GM18499 (cell line): Measurements from ENCODE around the gene RAB31.
A peak's percentile ranks its signal among the peaks of the same experiment; 100 is the strongest.

Experiments used
- ATAC-seq: cut with Tn5 transposase; IDR thresholded peaks from one replicate; pipeline ENCODE4 v1.9.1; 2021; ENCODE audit warnings: moderate number of reproducible peaks; ENCODE audit not compliant: insufficient read depth, unreplicated experiment

The RAB31 gene

DNA sequence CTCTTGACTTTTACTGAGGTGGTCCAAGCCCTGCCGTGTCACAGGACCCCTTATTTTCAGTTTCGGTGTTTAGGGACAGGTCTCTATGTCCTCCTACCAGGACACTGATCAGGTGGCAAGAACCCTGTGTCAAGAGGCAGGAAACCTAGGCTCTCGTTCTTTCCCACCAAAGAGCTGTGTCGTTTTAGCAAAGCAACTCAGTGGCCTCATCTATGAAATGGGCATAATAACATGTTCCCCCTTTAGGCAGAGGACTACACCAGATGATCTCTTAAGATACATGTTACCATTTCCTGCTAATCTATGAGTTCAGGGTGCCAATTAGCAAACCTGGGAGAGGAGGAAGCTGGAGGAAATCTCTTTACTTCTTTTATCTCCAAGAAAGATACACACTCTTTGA, 1.9 kb downstream of the RAB31 start:
- no peak for ATAC-seq

DNA sequence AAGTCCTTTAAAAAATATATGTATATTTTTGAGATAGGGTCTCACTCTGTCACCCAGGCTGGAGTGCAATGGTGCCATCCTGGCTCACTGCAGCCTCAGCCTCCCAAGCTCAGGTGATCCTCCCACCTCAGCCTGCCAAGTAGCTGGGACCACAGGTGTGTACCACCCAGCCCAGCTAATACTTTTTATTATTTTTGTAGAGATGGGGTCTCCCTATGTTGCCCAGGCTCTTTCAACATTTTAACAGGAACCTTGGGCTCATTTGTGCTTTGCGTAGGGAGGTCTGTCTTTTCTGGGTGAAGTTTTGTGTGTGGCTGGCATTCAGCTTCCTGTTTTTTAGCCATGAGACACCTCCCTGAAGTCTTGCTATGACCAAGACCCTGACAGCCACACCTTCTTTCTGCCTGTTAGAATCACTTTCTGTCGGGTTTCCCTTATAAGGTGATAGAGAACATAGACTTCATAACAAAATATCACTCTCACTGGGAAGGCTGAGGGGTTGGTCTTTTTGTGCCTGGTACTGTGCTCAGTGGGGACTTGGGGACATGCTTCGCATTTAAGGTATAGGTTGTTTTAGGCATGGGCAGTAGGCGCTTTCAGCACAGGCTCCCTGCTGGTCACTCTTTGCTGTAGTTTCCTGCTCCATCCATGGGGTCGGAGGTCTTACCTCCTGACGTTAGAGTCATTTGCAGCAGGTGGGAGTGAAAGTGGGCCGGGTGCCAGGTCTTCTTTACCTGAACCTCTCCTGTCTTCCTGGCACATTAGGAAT, 3.4 kb downstream of the RAB31 start:
- peak; percentile 50 for ATAC-seq

DNA sequence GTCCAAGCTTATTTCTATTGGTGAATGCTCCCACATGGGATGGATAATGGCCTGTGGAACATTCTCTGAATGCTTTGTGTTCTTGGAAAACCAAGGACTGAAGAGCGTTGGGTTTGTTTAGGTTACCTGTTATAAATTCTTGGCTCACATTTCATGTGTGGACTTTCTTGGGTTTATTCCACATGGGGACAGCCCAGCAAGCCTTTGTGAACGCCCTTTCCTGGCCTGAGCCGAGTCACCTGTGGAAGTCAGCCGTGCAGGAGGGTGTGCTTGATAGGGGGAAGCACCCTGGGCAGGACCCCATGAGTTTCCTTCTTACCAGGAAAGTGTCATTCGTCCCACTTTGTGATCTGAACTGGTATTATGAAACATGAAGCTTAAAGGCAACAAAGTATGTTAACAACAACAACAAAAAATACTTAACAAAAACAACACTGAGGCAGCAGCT, 4.1 kb downstream of the RAB31 start:
- ATAC-seq = no peak

DNA sequence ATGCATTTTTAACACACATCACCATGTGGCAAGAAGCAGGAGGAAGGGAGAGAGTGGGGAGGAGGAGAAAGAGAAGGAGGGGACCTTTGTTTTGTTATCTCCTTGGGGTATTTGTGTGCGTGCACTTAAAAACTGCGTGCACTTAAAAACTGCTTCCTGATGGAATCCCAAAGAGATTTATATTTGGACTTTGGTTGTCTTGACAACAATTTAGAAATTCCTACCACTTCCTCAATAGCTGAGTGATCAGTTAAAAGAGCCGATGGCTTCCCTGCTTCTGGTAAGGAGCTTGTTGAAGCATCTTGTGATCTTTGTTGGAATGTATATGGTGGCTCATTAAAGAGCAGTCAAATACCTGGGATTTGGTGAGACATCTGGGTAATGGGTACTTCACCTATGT, 4.5 kb downstream of the RAB31 start:
- ATAC-seq = no peak

DNA sequence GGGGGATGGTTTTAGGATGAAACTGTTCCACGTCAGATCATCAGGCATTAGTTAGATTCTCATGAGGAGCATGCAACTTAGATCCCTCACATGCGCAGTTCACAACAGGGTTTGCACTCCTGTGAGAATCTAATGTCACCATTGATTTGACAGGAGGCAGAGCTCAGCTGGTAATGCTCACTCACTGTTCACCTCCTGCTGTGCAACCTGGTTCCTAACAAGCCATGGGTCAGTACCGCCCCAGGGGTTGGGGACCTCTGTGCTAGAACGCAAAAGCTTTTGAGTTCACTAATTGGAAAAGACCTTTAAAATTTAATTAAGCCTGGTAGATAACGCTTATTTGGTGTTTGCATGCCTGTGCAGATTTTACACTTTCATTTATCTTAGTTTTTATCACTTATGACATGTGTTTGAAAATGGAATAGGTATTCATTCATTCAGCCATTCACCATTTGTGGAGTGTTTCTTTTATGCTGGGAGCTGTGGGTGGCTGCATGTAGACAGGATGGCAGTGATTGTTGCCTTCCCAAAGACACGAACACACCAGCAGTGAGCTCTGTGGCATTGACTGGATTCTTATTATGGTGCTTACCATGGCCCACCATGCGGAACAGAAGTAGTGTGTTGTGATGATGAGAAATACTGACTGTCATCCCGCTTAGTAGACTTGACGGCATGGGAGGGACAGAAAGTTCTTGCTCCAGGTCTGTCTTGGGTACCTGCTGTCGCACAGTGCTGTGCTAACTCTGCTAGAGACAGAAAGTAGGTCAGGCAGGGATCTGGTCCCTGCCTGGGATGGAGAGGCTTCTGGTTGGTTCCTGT, 6.4 kb downstream of the RAB31 start:
- no peak for ATAC-seq

DNA sequence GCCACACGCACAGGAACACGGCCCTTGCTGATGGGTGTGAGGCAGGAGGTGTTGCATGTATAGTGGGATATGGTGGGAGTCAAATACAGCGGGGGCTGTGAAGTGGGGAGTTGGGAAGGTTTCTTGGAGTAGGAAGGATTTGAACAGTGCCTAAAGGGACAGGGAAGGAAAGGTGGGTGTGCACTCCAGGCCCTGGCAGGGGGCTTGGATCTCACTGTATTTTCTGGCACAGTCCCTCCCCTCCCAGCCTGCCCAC, 6.9 kb downstream of the RAB31 start:
- no peak for ATAC-seq

DNA sequence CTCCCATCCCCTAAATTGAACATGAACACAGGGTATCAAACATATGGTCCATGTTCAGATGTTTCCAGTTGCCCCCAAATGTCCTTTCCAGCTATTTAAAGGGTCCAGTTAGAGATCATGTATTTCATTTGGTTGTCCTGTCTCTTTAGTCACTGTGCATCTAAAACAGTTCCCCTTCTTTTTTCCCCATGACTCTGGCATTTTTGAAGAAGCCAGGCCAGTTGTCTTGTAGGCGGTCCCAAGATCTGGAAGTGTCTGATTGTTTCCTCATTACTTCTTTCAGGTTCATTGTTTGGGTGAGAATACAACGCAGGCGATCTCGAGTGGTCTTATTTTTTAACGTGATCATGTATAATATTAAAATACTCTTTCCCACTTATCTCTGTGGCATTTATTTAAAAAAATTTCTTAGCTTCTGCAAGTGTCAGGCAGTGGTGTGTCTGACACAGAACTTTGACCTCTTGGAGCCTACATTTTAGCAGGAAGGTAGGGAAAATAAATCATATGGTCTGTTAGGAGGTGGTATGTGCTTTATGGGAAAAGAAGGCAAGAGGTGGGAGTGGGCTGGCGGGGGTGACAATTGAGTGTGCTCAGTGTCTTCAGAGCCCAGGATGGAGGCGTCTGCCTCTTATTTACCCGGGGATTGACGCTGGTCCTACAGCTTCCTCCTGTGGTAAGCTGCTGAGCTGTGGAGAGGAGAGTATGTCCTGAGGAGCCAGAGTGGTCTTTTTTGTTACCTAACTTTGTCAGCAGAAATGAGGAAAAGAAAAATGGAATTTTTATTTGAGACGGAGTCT, 8.1 kb downstream of the RAB31 start:
- ATAC-seq = no peak

DNA sequence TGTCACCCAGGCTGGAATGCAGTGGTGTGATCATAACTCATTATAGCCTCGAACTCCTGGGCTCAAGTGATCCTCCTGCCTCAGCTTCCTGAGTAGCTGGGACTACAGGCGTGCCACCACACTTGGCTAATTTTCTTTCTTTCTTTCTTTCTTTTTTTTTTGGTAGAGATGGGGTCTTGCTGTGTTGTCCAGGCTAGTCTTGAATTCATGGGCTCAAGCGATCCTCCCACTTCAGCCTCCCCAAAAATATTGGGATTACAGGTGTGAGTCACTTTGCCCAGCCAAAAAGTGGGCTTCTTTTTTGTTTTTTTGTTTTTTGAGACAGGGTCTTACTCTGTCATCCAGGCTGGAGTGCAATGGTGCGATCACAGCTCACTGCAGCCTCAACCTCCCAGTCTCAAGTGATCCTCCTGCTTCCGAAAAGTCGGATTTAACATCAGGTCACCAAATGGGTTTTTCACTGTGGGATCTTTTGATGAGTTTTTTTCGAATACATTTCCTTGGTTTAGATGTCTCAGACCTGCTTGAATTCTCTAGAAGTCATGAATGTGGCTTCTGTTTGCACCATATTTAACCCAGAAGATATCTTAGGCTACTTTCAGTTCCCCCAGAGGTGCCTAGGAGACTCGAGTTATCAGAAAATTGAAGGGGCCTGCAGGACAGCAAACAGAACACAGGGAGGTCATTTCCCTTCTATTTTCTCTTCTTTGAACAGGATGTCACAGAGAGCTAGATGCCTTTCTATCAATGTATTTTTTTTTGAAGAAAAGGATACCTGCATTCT, 8.9 kb downstream of the RAB31 start:
- ATAC-seq = no peak

DNA sequence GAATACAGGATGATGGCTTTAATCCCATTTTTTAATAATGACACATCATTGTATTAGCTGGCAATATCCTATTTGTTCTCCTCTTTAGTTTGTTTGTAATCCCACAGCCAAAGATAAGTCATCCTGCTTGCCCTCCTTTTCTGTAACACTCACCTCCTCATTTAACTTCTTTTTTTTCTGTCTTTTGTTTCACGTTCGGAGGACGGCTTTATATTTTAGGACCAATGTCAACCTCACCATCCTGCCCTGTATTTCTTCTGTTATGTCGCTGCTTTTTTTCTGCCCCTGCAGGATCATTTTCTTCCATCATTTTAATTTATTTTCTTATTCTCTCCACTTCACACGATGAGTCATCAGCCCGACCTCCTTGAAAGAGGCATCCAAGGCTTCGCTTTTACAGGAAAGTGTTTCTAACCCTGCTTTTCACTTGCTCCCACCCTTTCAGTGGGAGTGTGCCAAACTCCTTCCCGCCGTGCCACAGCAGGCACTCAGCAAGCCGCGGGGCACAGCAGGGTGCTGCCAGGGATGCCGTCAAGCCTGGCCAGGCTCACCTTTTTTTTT, 11.4 kb downstream of the RAB31 start:
- no peak for ATAC-seq

DNA sequence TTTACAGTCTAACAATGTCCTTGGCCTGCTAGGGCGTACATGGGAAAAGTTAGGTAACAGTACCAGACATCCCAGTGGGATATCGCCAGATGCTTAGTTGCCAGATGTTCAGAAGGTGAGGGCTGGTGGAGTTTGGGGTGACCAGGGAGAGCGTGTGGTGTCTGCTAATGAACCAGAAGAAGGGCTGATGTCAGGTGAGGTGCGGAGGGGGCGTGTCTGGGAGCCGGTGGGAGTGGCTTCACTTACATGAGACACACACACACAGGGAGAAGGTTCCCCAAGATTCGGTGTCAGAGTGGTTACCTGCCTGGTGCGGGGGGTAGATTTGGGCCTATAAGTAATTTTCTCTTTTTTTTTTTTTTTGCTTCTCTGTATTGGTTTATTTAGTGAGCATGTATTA, 12.2 kb downstream of the RAB31 start:
- no peak for ATAC-seq

DNA sequence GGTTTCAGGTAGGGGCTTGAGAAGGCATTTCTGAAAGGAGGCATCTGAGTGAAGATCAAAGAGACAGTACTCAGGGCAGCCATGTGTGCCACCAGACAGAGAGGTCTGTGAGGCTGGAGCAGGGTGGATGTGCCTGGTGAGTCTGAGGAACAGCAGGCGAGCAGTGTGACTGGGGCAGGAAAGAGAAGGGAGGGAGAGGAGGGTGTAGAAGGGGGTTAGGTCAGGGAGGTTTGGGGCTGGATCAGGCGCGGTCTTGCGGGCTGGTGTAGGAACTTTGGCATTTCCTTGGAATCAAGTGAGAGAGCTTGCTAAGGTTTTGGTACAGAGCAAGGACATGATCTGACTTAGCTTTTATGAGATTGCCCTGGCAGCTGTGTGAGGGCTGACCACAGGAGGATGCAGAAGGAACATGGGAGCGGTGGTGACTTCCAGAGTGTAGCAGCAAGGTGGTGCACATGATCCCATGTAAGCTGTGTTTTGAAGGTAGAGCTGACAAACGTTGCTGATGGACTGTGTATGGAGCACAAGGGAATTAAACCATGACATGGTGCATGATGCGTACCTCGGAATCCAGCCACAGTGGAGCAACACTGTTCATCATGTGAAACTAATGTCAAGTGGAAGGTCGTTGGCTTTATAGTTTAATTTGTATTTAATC, 13.9 kb downstream of the RAB31 start:
- ATAC-seq = no peak

DNA sequence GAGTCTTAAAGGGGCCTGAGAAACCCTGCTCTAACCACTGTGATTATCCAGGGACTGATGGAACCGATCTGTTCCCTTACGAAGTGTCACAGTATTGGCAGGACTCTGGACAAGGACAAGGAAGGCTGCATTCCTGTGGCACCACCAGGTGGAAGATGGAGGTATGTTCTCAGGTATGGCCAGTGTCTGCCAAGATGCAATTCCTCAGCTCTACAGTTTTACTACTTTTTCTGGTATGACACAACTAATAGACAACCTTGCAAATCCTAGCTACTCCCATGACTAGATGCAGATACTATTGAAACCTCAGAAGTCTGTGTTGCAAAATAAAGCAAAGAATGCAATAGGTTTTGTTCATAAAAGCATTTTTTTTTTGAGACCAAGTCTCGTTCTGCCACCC, 14.6 kb downstream of the RAB31 start:
- no peak for ATAC-seq

DNA sequence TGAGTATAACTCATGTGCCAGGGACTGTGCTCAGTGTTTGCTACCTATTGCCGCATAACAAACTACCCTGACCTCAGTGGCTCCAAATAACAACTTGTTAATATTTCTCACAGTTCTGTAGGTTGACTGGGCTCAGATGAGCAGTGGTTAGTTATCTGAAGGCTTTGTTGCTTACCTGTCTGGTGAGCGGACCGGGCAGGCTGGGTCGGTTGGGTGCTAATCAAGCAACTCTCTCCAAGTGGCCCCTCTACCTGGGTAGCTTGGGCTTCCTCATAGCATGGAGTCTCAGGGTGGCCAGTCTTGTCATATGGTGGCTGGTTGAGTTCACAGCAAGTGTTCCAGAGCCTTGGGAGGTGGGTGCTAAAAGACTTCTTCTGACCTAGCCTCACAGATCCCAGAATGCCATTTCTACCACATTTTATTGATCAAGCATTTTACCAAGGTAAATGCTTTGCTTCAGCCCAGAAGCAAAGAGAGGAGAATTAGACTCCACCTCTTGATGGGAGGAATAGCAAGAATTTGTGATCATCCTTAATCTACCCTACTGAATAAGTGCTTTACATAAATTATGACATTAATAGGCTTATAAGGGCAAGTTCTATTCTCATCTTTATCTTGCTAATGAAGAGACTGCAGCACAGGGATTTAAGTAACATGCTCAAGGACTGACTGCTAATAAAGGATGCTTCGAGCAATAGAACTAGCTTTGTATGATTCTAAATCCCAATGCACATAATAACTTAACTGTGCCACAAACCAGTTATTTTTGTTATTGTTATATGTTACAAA, 16.9 kb downstream of the RAB31 start:
- ATAC-seq = no peak

DNA sequence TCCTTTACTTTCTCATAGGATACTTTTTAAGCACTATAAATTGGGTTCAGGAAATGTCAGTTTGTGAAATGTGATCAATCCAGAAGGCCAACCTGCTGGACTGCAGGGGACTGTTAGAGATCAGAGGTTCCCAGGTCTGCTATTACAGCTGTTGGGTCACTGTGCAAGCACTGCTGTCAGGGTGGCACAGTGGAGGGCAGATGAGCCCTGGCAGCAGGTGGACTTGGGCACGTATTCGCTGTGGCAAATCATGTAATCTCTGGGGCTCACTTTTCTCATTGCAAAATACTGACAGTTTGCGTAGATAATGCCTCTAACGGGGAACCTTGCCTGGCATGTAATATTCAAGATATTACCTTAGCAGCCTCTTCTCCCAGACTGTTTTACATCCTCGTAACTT, 18.1 kb downstream of the RAB31 start:
- ATAC-seq = no peak

DNA sequence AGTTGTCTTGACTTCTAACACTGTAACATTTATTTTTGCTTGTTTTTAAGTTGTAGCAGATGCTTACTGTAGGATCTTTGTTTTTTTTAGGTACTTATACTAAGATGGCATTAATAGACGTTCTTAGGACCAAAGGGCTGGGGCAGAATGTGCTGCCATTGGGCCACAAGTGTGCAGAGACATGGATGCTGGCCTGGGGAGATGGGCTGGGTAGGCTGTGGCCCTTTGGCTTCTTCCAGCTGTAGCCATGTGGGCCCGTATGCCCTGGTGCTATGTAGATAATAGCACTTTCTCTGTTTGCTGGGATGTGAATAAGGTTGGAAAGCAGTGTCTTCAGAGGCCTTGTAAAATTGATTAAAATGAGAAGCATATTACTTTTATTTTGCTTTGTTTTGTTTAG, 18.8 kb downstream of the RAB31 start:
- ATAC-seq = no peak

DNA sequence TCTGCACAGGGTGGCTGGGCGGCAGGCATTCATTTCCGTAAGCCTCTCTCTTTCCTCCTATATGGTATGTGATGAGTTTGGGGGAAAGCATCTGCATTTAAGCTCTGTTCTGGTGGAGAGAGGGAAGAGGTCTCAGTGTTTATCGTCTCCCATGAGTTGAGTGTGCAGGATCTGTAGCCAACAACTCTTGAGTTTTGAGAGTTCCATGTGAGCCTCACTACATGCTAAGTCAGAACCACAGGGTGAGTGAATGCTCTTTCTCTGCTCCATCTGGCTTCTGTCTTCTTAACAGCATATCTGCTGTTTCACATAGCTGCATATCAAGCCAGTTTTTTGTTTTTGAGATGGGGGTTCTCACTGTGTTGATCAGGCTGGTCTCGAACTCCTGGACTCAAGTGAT, 22.7 kb downstream of the RAB31 start:
- no peak for ATAC-seq

DNA sequence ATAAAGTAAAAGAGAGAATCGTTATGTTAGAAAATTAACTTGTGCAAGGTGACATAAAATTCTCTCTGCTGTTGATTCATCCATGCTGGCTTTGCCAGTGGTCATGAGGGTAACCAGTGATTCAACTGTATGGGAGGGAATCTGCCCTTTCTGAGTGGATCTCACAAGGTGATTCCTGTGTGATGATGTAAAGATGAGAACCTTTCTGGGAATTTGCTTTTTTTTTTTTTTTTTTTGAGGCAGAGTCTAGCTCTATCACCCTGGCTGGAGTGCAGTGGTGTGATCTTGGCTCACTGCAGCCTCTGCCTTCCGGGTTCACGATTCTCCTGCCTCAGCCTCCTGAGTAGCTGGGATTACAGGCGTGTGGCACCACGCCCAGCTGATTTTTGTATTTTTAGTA, 23.3 kb downstream of the RAB31 start:
- ATAC-seq = no peak

DNA sequence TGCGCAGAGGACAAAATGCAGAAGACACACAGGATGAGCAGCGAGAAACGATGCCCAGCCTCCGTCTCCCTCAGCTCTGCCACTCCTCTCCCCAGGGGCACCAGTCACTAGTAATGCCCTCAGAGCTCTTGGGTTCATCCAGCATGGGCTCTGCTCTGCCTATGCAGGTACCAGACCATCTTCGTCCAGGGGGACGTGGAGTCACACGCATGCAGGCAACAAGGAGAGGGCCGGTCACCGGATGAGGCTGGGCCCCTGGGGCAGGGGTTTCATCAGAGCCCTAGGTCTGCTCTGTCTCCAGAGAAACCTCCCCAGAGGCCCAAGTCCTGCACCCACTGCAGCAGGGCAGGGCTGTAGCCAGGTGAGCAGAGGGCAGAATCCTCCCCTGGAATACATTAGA, 23.9 kb downstream of the RAB31 start:
- ATAC-seq = no peak

DNA sequence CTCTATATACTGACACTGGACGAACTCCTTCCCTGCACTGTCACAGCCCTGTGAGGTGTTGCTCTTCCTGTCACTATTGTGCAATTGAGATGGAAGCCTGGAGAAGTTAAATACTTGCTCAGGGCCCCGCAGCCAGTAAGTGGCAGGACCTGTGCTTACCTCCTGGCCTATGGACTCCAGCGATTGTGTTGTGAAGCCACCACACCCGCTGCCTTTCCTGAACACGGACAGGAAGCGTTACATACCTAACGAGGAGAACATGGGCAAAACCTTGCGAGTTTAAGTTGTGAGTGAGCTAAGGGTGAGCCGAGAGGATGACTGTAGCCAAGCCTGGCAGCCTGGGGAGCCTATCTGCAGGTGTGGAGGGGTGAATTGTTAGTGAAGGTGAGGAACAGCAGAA, 26.1 kb downstream of the RAB31 start:
- ATAC-seq = no peak
